Aortic smooth muscle cell (primary cell): ENCODE results near the gene DAO. TPM values are rescaled to one million over a fixed set of nuclear protein-coding genes. Genes with fewer than 3 reads are reported as not detected.

Experiments used
- total RNA-seq: library from RNA; depleted of rRNA; stranded (reverse); fragments of >200 nt; gene quantifications from 2 replicates; pipeline ENCODE4 v1.2.3, GENCODE V29; 2014

Gene DAO
- total RNA-seq = not detected in 2 replicates

DNA sequence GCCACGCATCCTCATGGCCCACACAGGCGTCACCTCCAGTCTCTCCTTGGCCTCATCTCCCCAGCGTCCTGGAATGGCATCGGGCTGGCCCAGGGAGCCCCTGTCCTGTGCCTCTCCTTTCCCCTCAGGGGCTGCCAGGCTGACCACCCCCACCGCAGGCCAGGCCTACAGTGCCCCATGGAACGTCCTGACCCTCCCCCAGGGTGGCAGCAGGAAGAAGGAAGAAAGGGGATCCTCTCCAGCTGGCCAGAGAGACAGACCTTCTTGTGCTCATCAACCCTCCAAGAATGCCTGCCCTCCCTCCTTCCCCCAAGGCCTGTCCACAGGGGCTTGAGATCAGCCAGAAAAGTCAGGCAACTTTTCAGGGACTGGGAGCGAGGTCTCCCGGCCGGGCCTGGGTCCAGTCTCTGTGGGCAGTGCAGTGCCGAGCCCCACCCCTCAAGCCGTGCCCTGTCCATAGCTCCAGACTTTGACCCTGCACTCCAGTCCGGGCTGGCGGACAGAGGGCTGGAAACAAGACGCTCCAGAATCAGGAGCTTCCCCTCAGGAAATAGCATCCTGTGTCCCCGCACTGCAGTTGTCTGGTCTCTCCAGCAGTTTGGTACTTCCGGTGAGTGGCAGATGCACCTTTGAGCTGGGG is at the start of gene DAO:
Gene DAO (plus strand): TSS at position 478 of the 640 bp plus-strand sequence. CDS start 4,915 bp downstream, outside the sequence.

Other genes starting within 250 kb of the DAO start
- 1.7 and 1.9 TPM in 2 replicates for gene SELPLG, start 246.2 kb upstream of the DAO start, total RNA-seq
- gene CORO1C, start 148.6 kb upstream of the DAO start, total RNA-seq = 331 and 354 TPM in 2 replicates
- gene SSH1, start 22.5 kb upstream of the DAO start, total RNA-seq = 27.0 and 49.8 TPM in 2 replicates
- not detected in 2 replicates for gene SVOP, start 141.0 kb downstream of the DAO start, total RNA-seq
- gene USP30, start 172.5 kb downstream of the DAO start, total RNA-seq = 7.3 and 8.4 TPM in 2 replicates
- gene ALKBH2, start 213.4 kb downstream of the DAO start, total RNA-seq = 15.0 and 19.8 TPM in 2 replicates
- gene UNG, start 217.5 kb downstream of the DAO start, total RNA-seq = 16.1 and 16.6 TPM in 2 replicates
- gene ACACB, start 236.5 kb downstream of the DAO start, total RNA-seq = 5.9 and 7.0 TPM in 2 replicates